Activated CD4-positive, alpha-beta T cell treated with anti-CD3 and anti-CD28 coated beads, Interleukin-2, amount 50 U/mL, for 1 hour (primary cell): ENCODE data around the gene NEDD4L.

Experiments
- DNase-seq: peaks from one replicate; pipeline ENCODE4 v3.0.0-alpha.2; 2020

Gene NEDD4L

GRCh38 chr18:58054041-58054781, 10.2 kb downstream of the NEDD4L start:
- no peak for DNase-seq

- DNase-seq = no peak
These were observed 12.0 kb downstream of the NEDD4L start for GRCh38 chr18:58055890-58056558.

DNA sequence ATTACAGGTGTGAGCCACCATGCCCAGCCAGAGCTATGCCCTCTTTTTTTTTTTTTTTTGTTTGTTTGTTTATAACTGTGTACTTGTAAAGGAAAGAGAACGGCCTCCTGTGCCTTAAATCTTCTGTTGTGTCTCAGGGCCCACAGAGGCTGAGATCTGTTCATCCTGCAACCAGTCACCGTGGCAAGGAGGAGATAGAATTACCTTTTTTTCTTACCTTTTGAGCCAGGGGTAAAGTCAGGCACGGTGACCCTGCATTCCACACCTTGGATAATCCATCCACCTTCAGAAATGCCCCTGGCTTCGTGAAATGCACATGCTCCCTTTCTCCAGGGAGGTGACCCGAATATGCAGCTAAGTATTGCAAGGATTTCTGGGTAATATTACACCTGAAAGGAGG, 12.8 kb downstream of the NEDD4L start:
- DNase-seq = no peak

- no peak for DNase-seq
These were observed 13.4 kb downstream of the NEDD4L start for GRCh38 chr18:58057291-58057965.

DNA sequence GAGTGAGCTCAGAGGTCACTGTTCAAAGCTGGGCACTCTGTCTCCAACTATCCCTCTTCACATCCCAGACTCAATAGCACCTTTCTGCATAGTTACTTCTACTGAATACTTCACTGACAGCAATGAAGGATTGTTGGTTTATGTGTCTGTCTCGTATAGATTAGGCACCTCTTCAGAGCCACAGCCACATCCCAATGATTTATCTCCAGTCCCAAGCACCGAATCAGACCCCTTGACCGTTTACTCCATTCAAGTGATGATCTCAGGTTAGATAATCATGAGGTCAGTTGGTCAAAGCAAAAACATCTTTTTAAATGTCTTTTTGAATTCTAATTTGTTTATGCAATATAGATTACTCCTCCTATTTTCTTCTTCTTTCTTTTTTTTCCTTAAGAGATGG, 14.7 kb downstream of the NEDD4L start:
- no peak for DNase-seq

GRCh38 chr18:58060254-58060653, 16.2 kb downstream of the NEDD4L start:
- no peak for DNase-seq

DNA sequence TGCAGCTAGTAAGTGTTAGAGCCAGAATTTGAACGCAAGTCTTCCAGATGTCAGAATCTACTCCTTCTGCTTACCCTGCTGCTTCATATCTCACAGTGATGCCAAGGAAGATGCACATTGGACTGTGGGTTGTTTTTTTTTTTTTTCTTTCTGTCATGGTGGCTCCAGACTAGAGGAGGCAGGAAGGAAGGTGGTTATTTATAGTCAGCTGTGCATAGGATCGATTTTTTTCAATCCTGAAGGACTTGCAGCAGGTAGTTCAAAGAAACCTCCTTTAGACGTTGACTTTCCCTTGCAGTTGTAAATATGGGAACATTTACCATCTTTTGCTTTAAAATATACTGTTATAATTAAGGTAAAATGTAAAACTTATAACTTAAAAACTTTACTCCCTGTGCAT, 17.3 kb downstream of the NEDD4L start:
- no peak for DNase-seq

- no peak for DNase-seq
These were observed 20.5 kb downstream of the NEDD4L start for GRCh38 chr18:58064406-58064998.

DNA sequence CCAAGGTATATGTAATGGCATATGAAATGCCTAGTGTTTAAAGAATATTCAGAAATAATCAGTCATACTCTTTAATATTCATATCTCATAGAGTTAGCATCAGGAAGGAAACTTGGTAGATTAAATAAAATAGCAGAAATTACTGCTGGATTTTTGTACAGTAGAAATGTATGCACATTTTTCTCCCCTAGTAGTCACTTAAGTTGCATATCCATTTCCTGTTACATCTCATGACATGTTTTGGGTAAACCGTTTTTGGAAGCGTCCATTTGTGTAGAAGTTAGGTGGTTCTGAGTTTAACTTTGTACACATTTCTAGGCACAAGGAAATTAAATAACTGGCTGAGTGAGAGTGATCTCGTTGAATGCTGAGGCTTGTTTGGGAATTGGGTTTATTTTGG, 21.9 kb downstream of the NEDD4L start:
- DNase-seq = no peak

DNA sequence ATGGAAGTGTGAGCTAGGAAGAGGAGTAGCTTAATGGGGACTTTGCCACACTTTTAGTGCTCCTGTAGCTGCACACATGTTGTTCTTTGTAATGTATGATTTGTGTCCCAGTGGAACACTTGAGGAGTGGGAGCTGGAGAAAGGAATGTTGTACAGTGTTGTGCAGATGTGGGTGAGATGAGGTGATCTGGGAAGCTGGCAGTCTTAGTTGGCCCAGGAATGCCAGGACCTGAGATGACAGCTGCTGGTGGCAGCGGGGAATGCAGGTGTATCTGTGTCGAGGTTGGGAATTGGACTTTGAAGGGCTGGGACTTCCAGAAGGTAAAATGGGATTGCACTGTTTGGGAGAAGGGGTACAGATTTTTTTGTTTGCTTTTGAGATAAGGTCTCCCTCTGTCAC, 23.6 kb downstream of the NEDD4L start:
- no peak for DNase-seq

DNA sequence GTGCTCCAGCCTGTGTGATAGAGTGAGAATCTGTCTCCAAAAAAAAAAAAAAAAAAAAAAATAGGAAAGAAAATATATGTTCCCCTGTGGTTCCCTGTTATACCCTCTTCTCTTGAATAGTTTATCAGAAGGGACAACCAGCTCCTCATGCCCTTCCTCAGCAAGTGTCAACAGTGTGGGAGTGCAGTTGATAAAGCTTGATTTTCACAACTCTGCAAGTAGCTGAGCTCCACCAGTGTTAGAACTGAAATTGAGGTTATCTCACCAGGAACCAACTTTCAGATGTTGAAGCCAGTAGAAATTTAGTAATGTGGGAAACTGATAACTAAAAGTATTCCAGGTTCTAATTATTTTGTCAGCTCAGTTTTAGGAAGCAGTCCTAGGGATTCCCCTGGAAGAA, 25.1 kb downstream of the NEDD4L start:
- no peak for DNase-seq

GRCh38 chr18:58069721-58070292, 25.8 kb downstream of the NEDD4L start:
- no peak for DNase-seq

GRCh38 chr18:58076052-58076451, 32.0 kb downstream of the NEDD4L start:
- DNase-seq = no peak

- DNase-seq = no peak
These were observed 33.3 kb downstream of the NEDD4L start for GRCh38 chr18:58077329-58077728.

DNA sequence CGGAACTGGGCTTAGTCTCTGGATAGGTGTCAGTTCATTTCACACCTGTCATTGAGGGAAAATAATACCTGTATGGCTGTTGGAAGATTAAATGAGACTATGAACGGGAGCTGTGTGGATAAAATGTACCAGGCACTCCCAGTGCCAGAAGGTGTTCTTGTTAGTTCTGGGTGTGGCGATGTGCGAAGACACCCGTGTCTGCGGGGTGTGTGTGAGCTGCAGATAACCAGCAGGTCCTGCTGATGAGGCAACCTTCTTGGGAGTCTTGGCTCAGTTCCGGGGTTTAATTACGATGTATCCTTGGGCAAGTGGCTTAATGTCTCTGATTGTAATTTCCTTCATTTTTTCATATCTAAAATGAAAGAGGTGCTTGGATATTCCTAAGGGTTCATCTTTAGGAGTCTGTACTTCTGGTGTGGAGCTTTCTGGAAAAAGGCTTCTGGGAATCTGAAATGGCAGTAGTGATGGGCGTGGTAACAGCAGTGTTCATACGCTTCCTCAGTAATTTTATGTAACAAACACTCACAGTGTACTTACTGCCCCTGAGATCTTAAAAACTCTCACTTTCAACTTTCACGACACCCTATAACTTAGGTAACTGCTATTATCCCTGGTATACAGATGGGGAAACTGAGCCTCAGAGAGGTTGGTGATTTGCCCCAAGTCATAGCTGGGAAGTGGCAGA, 35.0 kb downstream of the NEDD4L start:
- no peak for DNase-seq

- DNase-seq = no peak
These were observed 36.4 kb downstream of the NEDD4L start for GRCh38 chr18:58080451-58080850.

GRCh38 chr18:58087928-58088690, 44.1 kb downstream of the NEDD4L start:
- no peak for DNase-seq

GRCh38 chr18:58088691-58089065, 44.7 kb downstream of the NEDD4L start:
- DNase-seq = no peak

DNA sequence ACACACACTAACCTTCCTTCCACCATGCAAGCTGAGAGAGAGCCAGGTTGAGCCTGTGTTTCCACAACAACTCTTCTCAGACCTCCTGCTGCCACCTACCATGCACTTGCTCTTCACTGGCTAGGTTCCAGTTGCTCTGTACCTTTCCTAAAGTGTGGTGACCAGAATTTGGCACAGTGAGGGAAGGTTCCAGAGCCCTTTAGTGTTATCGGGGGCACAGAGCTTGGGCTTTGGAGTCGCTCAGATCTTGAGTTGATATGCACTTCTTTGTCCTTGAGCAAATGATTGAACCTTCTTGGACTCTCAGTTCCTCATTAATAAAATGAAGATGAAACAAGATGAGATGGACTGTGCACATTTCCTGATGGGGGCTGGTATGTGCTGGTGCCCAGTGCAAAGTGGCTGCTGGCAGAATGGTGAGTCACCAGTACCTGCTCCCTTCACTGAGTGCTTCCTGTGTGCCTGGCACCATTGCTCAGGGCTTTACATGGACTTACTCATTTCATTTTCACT, 47.1 kb downstream of the NEDD4L start:
- DNase-seq = no peak

DNA sequence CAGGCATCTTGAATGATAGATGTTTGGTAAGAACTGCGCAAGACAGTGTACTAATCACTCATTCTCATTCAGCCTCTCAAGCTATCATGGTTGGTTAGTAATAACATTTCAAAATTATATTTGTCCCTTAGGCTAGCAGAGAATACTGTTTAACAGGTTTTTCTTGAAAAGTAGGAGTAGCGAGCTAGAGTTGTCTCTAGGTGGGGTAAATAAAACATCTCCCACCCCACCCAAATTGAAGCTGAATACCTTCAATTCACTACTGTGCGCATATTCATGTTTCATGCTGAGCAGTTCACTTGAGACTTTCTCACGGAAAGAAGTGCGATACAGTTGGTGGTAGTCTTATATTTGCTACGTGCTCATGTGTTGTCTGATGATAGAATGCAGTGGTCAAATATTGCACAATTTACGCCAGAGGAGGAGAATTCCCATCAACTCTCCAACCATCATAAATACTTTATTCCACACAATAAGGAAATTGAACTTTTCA, 49.3 kb downstream of the NEDD4L start:
- DNase-seq = no peak

DNA sequence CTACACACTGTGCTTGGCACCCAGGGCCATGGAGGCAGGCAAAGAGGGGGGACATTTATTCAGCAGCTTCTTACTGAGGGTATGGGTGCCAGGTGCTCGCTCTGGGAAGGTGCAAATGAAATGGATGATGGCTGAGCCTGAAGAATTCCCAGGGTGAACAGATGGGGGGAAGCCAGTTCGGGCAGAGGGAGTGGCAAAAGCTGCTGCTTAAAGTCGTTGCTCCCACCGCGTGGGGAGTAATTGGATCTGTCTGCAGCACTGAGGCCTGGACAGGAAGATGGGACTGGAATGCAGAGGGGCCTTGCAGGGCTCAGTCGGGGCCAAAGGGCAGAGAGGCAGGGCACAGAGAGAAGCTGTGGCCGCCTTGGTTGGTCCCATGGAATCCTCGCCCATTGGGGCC, 51.2 kb downstream of the NEDD4L start:
- DNase-seq = no peak

- no peak for DNase-seq
These were observed 51.6 kb downstream of the NEDD4L start for GRCh38 chr18:58095655-58096054.
